AG09319 (cell line): Measurements from ENCODE around the gene EAF1.
"Not testable (repeated sequence)": the region's sequence is repeated elsewhere in the genome, so short reads cannot be mapped to it uniquely, and the experiment has no call there.

Experiments used
- DNase-seq: peaks from one replicate; pipeline ENCODE4 v3.0.0-alpha.2; 2010; ENCODE audit warnings: low read depth; ENCODE audit errors: extremely low read depth
- CTCF ChIP-seq: IDR thresholded peaks from 2 replicates; pipeline ENCODE4 v1.5.1; 2011; ENCODE audit warnings: low read depth, mild to moderate bottlenecking, inconsistent platforms, low read length, moderate library complexity

EAF1 gene

GRCh38 chr3:15453991-15454625 lies 26.7 kb downstream of the EAF1 start:
- no peak for TF ChIP-seq CTCF
- DNase-seq: no peak

- no peak for DNase-seq
- no peak for TF ChIP-seq CTCF
Observed at GRCh38 chr3:15454965-15455364, 27.6 kb downstream of the EAF1 start.

GRCh38 chr3:15455756-15456155 lies 28.4 kb downstream of the EAF1 start:
- no peak for DNase-seq
- TF ChIP-seq CTCF: no peak

- TF ChIP-seq CTCF: no peak
- DNase-seq: no peak
Observed at GRCh38 chr3:15456321-15456720, 28.9 kb downstream of the EAF1 start.

- DNase-seq: not testable (repeated sequence)
Observed at GRCh38 chr3:15456915-15457314, 29.5 kb downstream of the EAF1 start.

- no peak for TF ChIP-seq CTCF
- no peak for DNase-seq
Observed at GRCh38 chr3:15458212-15458780, 30.9 kb downstream of the EAF1 start.

GRCh38 chr3:15460891-15461531 lies 33.6 kb downstream of the EAF1 start:
- no peak for TF ChIP-seq CTCF
- DNase-seq: no peak

GRCh38 chr3:15462451-15462850 lies 35.1 kb downstream of the EAF1 start:
- TF ChIP-seq CTCF: no peak
- DNase-seq: no peak
